Sigmoid colon (tissue), 7 donors: Measurements from ENCODE around the gene CENPV. TPM values are rescaled to one million over a fixed set of nuclear protein-coding genes. Genes with fewer than 3 reads are reported as not detected.
"Not testable (repeated sequence)": the region's sequence is repeated elsewhere in the genome, so short reads cannot be mapped to it uniquely, and the experiment has no call there.

ENCODE experiments used
- DNase-seq: peaks from one replicate; pipeline ENCODE4 v3.0.0-alpha.2; 2019
- H3K27ac ChIP-seq, 4 donors: fragments of 200-600 bp; sonication (generic); one replicate each; pipeline ENCODE4 v1.5.1; 2016 to 2019; ENCODE audit warnings: mild to moderate bottlenecking in 1 of 4
- H3K27me3 ChIP-seq, 3 donors: fragments of 200-600 bp; sonication (generic); one replicate each; pipeline ENCODE4 v1.5.1; 2019; ENCODE audit warnings: mild to moderate bottlenecking in 1 of 3
- H3K36me3 ChIP-seq, 4 donors: fragments of 200-600 bp; sonication (generic); one replicate each; pipeline ENCODE4 v1.5.1; 2016 to 2019
- H3K4me1 ChIP-seq, 4 donors: fragments of 200-600 bp; sonication (generic); one replicate each; pipeline ENCODE4 v1.5.1; 2017 to 2019
- H3K4me3 ChIP-seq, 4 donors: fragments of 200-600 bp; sonication (generic); one replicate each; pipeline ENCODE4 v1.5.1; 2017 to 2019; ENCODE audit warnings: mild to moderate bottlenecking in 2 of 4, moderate library complexity in 1 of 4
- H3K9me3 ChIP-seq, 4 donors: fragments of 200-600 bp in 3 of 4; sonication (generic) in 3 of 4; one replicate each; pipeline versions ENCODE4 v1.5.1 to v1.6.1; 2013 to 2019
- CTCF ChIP-seq, 4 experiments: fragments of 450-650 bp in 3 of 4; fragments of 200-600 bp in 1 of 4; IDR thresholded peaks; one replicate each; pipeline ENCODE4 v1.5.1; 2016 to 2019; ENCODE audit warnings: antibody characterized with exemption in 4 of 4, mild to moderate bottlenecking in 3 of 4, moderate library complexity in 2 of 4
- EP300 ChIP-seq, 4 donors: sonication (generic); formaldehyde crosslinking; IDR thresholded peaks; one replicate each; pipeline ENCODE4 v1.6.1; 2017; ENCODE audit warnings: antibody characterized with exemption in 4 of 4
- POLR2A ChIP-seq, 2 donors: fragments of 450-650 bp; IDR thresholded peaks; one replicate each; pipeline ENCODE4 v1.6.1; 2016; ENCODE audit warnings: antibody characterized with exemption in 2 of 2, mild to moderate bottlenecking in 2 of 2, moderate library complexity in 2 of 2
- POLR2AphosphoS5 ChIP-seq, 4 donors: sonication (generic); formaldehyde crosslinking; IDR thresholded peaks; one replicate each; pipeline ENCODE4 v1.6.1; 2017; ENCODE audit warnings: antibody characterized with exemption in 4 of 4
- WGBS, 2 donors: extraction: QIAGEN DNeasy Blood & Tissue Kit; methylation state at CpG; one replicate each; pipeline ENCODE4 v1.1.7; 2013; 5-methylcytosine and 5-hydroxymethylcytosine counted together
- intact Hi-C: fragments of 100-400 bp; cut with DNase I; formaldehyde crosslinking; loops from one replicate; pipeline ENCODE4 v1.15.1; 2023
- polyA plus RNA-seq, 3 donors: library from polyadenylated mRNA; stranded (reverse); fragments of 200-250 nt; gene quantifications; one replicate each; pipeline ENCODE4 v1.2.3, GENCODE V29; 2013
- total RNA-seq, 4 donors: library from RNA; depleted of rRNA; stranded (reverse); fragments of >200 nt; gene quantifications; one replicate each; pipeline ENCODE4 v1.1.0, GENCODE V29; 2016
- donor health status: healthy with polysubstance abuse.
- donor health status: Bipolar disorder and iron deficiency.
- donor health status: healthy.

Gene CENPV
- total and polyA plus RNA-seq, 7 donors: 12.8 to 62.5 (median 23.8) TPM

- Histone ChIP-seq H3K4me1 (no peaks in the 10 kb centered on the region), H3K4me3 (no peak overlapping the region), H3K27ac (no peak overlapping the region), H3K36me3 (peaks cover 0 to 17% (median 4%) of the 10 kb centered on the region in 4 donors), H3K27me3 (no peaks in the 10 kb centered on the region), H3K9me3 (no peaks in the 10 kb centered on the region)
- WGBS, 2 donors: 89 to 95% methylated on average over 3 of the region's 3 CpGs
- intact Hi-C loops: no loop called here
- TF ChIP-seq EP300 (IDR thresholded peaks at IDR 0.05) (no peak), CTCF (IDR thresholded peaks at IDR 0.05) (no peak), POLR2A (IDR thresholded peaks at IDR 0.05) (no peak), POLR2AphosphoS5 (IDR thresholded peaks at IDR 0.05) (no peak)
- DNase-seq: no peak
Measured at GRCh38 chr17:16300554-16300953, 52.7 kb downstream of the CENPV start.

DNA sequence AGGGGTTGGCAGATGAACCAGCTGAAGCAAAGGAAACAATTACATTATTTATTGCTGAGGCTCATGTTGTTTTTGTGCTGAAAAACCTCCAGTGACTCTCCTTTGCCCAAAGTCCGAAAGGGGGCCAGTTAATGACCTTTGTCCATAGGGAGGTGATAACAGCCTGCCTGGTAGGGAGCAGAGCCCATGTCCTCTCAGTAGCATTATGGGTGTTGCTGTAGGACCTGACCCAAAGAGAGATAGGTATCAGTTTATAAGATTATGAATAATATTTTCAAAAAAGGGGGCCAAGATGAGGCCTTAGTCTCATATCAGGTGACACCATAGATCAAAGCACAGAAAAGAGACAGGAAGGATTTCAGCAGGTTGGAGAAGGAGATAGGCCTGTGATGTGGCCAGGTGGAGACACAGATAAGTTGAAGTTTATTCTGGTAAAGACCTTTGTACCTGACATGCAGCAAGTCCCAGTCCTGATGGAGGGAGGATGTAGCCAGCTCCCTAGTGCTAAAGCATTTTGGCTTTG, 55.1 kb downstream of the CENPV start:
- H3K4me1 ChIP-seq: no peaks in the 10 kb centered on the region
- no peak overlapping the region for H3K27ac ChIP-seq
- H3K36me3 ChIP-seq: peaks cover 0 to 17% (median 4%) of the 10 kb centered on the region in 4 donors
- H3K9me3 ChIP-seq: no peaks in the 10 kb centered on the region
- no peak for DNase-seq
- WGBS, 2 donors: 21 to 70% methylated on average over 1 of the region's 1 CpG
- no peak overlapping the region for H3K4me3 ChIP-seq
- TF ChIP-seq POLR2AphosphoS5 (IDR thresholded peaks at IDR 0.05): no peak
- TF ChIP-seq EP300 (IDR thresholded peaks at IDR 0.05): no peak
- TF ChIP-seq POLR2A (IDR thresholded peaks at IDR 0.05): no peak
- no peak for TF ChIP-seq CTCF (IDR thresholded peaks at IDR 0.05)
- no peaks in the 10 kb centered on the region for H3K27me3 ChIP-seq
- intact Hi-C loops: no loop called here

GRCh38 chr17:16297367-16298139, 55.7 kb downstream of the CENPV start:
- H3K4me3 ChIP-seq: no peak overlapping the region
- H3K36me3 ChIP-seq: peaks cover 0 to 17% (median 4%) of the 10 kb centered on the region in 4 donors
- no peaks in the 10 kb centered on the region for H3K27me3 ChIP-seq
- 17 to 72% methylated on average over 11 of the region's 11 CpGs for WGBS, 2 donors
- H3K4me1 ChIP-seq: no peaks in the 10 kb centered on the region
- no peaks in the 10 kb centered on the region for H3K9me3 ChIP-seq
- DNase-seq: no peak
- intact Hi-C loops: no loop called here
- TF ChIP-seq POLR2A (IDR thresholded peaks at IDR 0.05): no peak
- TF ChIP-seq EP300 (IDR thresholded peaks at IDR 0.05): no peak
- TF ChIP-seq POLR2AphosphoS5 (IDR thresholded peaks at IDR 0.05): no peak
- no peak for TF ChIP-seq CTCF (IDR thresholded peaks at IDR 0.05)
- H3K27ac ChIP-seq: no peak overlapping the region

- H3K4me1 ChIP-seq, H3K4me3 ChIP-seq, H3K9me3 ChIP-seq, DNase-seq, H3K36me3 ChIP-seq, intact Hi-C loops, H3K27me3 ChIP-seq, H3K27ac ChIP-seq: not testable (repeated sequence)
- 75 to 82% methylated on average over 3 of the region's 3 CpGs for WGBS, 2 donors
Measured at GRCh38 chr17:16296072-16296471, 57.2 kb downstream of the CENPV start.

DNA sequence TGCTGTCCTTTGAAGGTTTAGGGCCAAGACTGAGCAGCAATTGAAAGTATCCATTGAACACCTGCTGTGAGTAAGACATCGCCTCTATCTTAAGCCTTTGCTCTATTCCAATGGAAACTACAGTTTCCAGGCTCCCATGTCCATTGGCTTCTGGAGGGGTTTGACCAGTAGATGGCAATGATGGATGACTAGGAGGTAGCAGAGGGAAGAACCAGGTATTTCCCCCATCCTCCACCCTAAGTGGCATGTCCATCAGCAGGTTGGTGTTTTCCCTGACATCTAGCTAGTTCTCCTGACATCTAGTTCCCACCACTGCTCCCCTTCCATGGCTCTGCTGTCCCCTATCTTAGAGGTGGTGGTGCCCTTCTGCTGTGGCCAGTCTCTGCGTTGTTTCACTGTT, 58.7 kb downstream of the CENPV start:
- Histone ChIP-seq H3K9me3 (no peaks in the 10 kb centered on the region), H3K4me3 (no peak overlapping the region), H3K27ac (no peak overlapping the region), H3K4me1 (no peaks in the 10 kb centered on the region), H3K36me3 (no peaks in the 10 kb centered on the region), H3K27me3 (no peaks in the 10 kb centered on the region)
- WGBS, 2 donors: 51 to 86% methylated on average over 2 of the region's 2 CpGs
- intact Hi-C loops: no loop called here
- DNase-seq: no peak
- TF ChIP-seq POLR2AphosphoS5 (IDR thresholded peaks at IDR 0.05) (no peak), POLR2A (IDR thresholded peaks at IDR 0.05) (no peak), EP300 (IDR thresholded peaks at IDR 0.05) (no peak), CTCF (IDR thresholded peaks at IDR 0.05) (no peak)
